Measurements from ENCODE around the gene GALNT6.

GALNT6 gene

DNA sequence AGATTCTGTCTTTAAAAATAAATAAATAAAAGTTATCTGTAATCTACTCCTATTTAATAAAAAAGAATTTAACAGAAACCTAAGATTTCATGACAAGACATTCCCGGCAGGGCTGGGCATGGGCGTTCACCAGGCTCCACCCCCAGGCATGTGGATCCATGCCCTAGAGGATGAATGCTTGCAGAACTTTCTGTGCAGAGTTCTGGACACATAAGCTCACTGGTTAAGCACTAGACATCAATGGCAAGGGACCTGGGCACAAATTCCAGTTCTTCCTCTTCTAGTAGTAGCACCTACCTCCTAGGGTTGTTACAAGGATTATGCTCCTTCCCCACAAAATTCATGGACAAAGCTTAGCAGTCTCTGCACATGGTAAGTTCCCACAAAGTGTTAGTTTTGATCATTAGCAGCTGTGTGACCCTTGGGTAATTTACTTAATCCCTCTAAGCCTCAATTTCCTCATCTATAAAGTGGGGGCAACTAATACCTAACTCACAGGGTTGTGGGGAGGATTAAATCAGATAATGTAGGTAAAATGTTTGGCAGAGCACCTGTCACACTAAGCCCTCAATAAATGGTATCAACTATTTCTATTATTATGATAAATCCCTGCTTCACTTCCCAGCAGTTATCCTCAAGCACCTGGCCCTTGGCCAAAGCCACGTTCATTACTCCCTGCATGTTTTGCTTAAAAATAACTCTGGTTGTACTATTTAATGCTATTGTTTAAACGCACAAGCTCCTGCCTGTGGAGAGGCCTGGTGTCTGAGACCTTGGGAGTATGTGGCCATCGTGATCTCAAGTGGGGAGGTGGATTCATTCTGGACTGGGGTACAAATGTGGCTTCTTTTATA lies 9.8 kb downstream of the GALNT6 start:
- DNase-seq: peak; percentile 35

GRCh38 chr12:51379571-51379970 lies 11.6 kb downstream of the GALNT6 start:
- DNase-seq: no peak

DNA sequence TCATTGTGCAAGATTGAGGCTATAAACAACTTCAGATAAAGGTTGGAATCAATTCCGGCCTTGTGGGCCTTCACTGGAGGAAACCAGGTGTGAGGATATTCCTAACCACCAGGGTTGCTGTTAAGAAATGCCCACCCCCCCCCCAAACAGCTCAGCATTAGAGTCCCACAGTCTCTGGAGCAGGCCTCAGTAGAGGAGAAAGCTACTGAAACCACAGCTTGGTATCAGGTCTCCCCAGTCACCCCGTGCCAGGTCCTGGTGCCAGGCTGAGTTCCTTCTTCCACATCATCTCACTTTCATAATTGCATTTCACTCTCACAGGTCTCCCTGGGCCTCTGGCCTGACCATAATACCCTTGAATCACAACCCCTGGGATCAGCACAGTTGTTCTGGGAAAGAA lies 12.5 kb downstream of the GALNT6 start:
- no peak for DNase-seq

- peak; percentile 78 for DNase-seq
These were observed 13.9 kb downstream of the GALNT6 start for GRCh38 chr12:51377099-51377984.

DNA sequence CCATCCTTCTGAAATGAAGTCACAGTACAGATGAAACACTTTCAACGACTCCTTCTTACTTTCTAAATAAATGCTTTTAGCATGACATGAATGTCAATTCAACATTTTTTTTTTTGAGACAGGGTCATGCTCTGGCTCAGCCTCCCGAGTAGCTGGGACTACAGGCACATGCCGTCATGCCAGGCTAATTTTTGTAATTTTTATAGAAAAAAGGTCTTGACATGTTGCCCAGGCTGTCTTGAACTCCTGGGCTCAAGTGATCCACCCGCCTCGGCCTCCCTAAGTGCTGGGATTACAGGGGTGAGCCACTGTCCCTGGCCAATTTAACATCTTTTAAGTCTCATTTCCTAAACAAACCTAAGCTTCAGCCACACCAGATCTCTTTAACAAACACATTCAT lies 16.4 kb downstream of the GALNT6 start:
- DNase-seq: no peak

GRCh38 chr12:51374361-51374760 lies 16.8 kb downstream of the GALNT6 start:
- no peak for DNase-seq

DNA sequence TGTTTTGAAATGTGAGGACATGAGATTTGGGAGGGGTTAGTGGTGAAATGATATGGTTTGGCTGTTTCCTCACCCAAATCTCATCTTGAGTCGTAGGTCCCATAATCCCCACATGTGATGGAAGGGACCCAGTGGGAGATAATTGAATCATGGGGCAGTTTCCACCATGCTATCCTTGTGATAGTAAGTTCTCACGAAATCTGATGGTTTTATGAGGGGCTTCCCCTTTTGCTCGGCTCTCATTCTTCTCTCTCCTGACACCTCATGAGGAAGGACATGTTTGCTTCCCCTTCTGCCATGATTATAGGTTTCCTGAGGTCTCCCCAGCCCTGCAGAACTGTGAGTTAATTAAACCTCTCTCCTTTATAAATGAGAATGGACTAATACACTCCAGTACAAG lies 18.0 kb downstream of the GALNT6 start:
- no peak for DNase-seq

GRCh38 chr12:51372021-51372420 lies 19.2 kb downstream of the GALNT6 start:
- no peak for DNase-seq

- peak; percentile 70 for DNase-seq
These were observed 19.8 kb downstream of the GALNT6 start for GRCh38 chr12:51371295-51371953.

- DNase-seq: no peak
These were observed 20.5 kb downstream of the GALNT6 start for GRCh38 chr12:51370667-51371066.

DNA sequence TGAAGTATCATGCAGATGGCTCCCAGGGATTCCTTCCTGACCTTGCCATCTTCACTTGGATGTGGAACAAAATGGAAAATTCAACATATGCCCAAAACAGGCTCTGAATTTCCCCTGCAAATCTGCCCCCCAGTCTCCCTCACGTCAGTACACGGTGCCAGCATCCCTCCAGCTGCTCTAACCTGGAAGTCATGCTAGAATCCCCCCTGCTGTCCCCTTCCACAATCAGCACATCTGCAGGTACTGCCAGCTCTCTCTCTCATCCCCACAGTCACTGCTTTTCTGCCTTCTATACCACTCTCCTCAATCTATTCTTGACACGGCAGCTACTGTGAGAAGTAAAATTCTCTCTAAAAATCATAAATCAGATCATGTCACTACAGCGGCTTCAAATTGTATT lies 21.6 kb downstream of the GALNT6 start:
- DNase-seq: no peak

DNA sequence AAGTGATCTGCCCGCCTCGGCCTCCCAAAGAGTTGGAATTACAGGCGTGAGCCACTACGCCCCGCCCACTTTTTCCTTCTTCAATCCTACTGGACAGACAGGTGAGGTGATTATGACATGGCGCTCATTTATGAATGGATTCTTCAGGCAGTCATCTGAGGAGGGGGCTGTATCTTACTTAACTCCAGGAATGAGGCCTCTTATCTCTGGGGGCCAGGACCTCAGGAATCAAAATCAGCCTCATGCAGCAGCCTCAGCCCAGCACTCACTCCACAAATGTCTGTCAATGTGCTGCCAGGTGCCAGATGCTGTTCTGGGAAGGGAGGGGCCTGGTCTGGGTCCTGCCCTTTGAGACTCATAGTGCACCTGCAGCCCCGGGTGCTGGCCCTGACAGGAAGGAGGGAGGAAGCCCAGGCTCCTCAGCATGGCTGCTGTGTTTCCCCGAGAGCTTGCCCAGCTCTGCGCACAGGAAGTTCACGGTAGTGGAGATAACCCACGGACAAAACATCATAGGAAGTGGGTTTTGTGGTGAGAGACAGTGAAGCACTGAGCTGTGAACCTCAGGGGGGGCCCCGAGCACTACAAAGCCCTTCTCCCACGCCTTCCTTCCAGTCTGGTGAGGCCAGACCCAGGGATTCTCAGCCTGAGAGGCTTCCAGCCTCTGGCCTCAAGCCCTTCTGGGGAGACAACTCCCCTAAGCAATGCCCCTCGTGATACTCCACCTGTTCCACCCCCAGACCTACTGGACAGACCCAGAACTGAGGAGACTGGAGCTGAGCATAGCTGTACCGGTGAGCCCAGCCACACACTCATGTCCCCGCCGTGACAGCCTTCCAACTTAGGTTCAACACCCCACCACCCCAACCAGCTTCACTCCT lies 22.3 kb downstream of the GALNT6 start:
- DNase-seq: peak; percentile 8

DNA sequence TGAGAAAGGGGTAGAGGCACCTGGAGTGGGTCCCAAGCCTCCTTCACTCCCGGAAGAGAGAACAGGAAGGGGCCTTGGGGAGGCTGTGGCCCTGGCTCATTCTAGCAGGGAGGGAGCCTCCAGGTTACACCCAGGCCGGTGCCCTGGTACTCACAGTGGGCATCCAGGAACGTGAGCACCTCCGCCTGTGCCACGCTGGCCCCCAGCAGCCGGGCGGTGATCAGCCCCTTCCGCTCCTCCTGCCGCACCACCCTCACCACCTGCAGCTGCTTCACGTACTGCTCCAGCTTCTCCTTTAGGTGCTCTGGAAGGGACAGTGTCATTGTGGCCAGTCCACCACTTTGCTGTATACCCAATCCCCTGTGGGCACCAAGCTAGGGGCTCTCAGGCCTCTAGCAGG lies 25.9 kb downstream of the GALNT6 start:
- no peak for DNase-seq

- DNase-seq: no peak
These were observed 27.2 kb downstream of the GALNT6 start for GRCh38 chr12:51364001-51364400.

DNA sequence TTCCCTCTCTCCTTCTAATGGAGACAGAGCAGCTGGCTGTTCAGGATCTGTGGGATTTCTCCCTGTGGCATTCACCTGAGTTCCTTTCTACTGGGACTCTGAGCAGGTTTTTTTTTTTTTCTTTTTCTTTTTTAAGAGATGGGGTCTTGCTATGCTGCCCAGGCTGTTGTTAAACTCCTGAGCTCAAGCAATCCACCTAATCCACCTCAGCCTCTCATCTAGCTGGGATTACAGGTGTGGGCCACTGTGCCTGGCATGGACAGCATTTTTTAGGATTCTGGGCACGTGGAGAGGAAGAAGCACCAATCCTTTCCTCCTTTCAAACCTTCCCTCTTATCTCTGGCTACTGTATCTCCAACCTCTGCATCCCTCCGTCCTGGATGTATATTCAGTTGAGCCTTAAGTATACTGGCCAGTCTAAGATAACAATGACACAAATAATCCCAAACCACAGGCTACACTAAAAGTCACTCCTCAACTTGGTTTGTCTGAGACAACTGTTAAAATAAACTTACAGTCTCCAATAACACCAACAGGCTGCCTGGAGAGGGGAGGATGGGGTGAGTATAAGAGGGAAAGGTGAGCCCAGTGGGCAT lies 28.4 kb downstream of the GALNT6 start:
- no peak for DNase-seq

GRCh38 chr12:51362307-51362706 lies 28.9 kb downstream of the GALNT6 start:
- no peak for DNase-seq

- DNase-seq: no peak
These were observed 29.8 kb downstream of the GALNT6 start for GRCh38 chr12:51361161-51362016.

DNA sequence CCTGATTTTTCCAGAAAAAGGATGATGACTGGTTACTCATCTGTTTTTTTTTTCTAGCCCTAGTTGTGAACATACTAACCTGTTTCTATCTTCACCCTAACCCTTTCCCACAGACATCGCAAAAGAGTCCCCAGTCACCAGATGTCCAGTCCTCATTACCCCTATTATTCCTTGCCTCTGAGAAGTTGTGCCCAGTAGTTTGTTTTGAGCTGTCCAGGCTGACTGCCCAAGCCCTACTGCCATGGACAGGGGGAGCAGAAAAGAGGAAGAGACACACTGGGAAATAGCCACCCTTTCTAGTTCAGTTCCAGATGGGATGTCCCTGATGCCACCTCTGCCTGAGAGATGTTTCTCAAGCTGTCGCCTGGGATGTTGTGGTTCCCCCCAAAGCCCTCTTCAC lies 30.9 kb downstream of the GALNT6 start:
- DNase-seq: no peak

- no peak for DNase-seq
These were observed 31.4 kb downstream of the GALNT6 start for GRCh38 chr12:51359851-51360250.

GRCh38 chr12:51358496-51358895 lies 32.7 kb downstream of the GALNT6 start:
- DNase-seq: no peak

All from DMS79 treated with DMSO at 0.1 percent for 48 hours (cell line).